Activated T-cell treated with anti-CD3 and anti-CD28 coated beads, Interleukin-2, amount 50 U/mL, for 72 hours (primary cell): ENCODE data around the gene B3GAT1. TPM values are rescaled to one million over a fixed set of nuclear protein-coding genes. Genes with fewer than 3 reads are reported as not detected.

Experiments
- ATAC-seq, 2 donors: fragments of 150-1000 bp; cut with Tn5 transposase; replicated peaks in 1 of 2; 2 replicates each; pipeline ENCODE4 v1.10.0; 2021; ENCODE audit warnings: moderate library complexity in 2 of 2, mild to moderate bottlenecking in 1 of 2
- DNase-seq, 2 donors: peaks; one replicate each; pipeline ENCODE4 v3.0.0; 2021 to 2022; ENCODE audit warnings: mixed read lengths in 1 of 2
- H3K27ac Mint-ChIP-seq: one replicate; pipeline ENCODE4 v1.8.0; 2022; ENCODE audit warnings: mild to moderate bottlenecking, moderate library complexity, mixed read lengths
- H3K27me3 Mint-ChIP-seq: one replicate; pipeline ENCODE4 v1.8.0; 2022; ENCODE audit warnings: low read depth, mixed read lengths
- H3K36me3 Mint-ChIP-seq, 2 donors: one replicate each; pipeline ENCODE4 v1.8.0; 2022; ENCODE audit warnings: mixed read lengths in 2 of 2, mild to moderate bottlenecking in 1 of 2; ENCODE audit not compliant: insufficient read depth in 2 of 2
- H3K4me1 Mint-ChIP-seq: one replicate; pipeline ENCODE4 v1.8.0; 2022; ENCODE audit warnings: low read depth, mixed read lengths
- H3K4me3 Mint-ChIP-seq, 2 donors: one replicate each; pipeline ENCODE4 v1.8.0; 2022; ENCODE audit warnings: mild to moderate bottlenecking in 2 of 2, mixed read lengths in 2 of 2, moderate library complexity in 2 of 2
- H3K9me3 Mint-ChIP-seq, 2 donors: one replicate each; pipeline ENCODE4 v1.8.0; 2022; ENCODE audit warnings: mixed read lengths in 2 of 2
- total RNA-seq, 2 donors: library from RNA; stranded (reverse); gene quantifications; one replicate each; pipeline ENCODE4 v1.2.3, GENCODE V29; 2022

B3GAT1 gene
- total RNA-seq, 2 donors from 2014 or later, result 0.05 to 0.42 TPM

GRCh38 chr11:134342572-134343340 is 69.3 kb downstream of the B3GAT1 start:
- ATAC-seq (no peak), DNase-seq (no peak)
- Mint-ChIP-seq H3K4me3 (no peak overlapping the region), H3K9me3 (no peaks in the 10 kb centered on the region), H3K4me1 (no peaks in the 10 kb centered on the region), H3K27me3 (no peaks in the 10 kb centered on the region), H3K27ac (no peak overlapping the region), H3K36me3 (no peaks in the 10 kb centered on the region)

DNA sequence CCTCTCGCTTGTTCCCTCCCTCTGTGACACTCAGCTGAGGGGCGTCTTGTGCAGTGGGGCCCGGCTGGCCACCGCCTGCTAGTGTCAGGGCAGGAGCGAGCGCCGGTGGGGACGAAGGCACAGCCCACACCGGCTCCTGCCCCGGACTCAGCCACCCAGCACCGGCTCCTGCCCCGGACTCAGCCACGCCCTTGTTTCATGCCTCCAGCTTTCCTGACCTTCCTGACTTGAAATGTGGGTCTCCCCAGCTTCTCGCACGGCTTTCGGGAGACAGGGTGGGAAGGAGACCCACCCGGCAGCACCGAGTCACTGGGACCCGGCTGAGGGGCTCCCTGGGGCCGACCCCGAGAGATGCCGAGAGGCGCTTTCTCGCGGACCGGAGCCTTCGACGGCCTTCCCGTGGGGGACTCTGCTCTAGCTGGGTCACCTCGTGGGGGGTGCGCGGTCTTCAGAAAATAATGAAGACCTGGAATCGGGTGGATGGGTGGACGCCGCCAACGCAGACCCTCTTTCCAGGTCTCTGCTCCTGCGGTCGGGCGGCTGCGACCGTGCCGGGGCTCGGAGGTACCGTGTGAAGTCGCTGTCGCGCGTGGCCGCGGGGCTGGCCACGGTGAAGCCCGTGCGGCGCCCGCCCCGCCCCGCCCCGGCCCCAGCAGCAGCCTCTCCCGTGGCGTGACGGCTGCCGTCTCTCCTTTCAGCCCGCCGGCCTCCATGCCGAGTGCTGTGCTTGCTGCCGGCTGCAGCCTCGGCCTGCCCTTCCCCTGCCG is 70.1 kb downstream of the B3GAT1 start:
- no peak overlapping the region for H3K27ac Mint-ChIP-seq
- DNase-seq (no peak), ATAC-seq (no peak)
- H3K27me3 Mint-ChIP-seq, result no peaks in the 10 kb centered on the region
- no peaks in the 10 kb centered on the region for H3K4me1 Mint-ChIP-seq
- no peaks in the 10 kb centered on the region for H3K36me3 Mint-ChIP-seq
- H3K4me3 Mint-ChIP-seq, result no peak overlapping the region
- H3K9me3 Mint-ChIP-seq, result no peaks in the 10 kb centered on the region

DNA sequence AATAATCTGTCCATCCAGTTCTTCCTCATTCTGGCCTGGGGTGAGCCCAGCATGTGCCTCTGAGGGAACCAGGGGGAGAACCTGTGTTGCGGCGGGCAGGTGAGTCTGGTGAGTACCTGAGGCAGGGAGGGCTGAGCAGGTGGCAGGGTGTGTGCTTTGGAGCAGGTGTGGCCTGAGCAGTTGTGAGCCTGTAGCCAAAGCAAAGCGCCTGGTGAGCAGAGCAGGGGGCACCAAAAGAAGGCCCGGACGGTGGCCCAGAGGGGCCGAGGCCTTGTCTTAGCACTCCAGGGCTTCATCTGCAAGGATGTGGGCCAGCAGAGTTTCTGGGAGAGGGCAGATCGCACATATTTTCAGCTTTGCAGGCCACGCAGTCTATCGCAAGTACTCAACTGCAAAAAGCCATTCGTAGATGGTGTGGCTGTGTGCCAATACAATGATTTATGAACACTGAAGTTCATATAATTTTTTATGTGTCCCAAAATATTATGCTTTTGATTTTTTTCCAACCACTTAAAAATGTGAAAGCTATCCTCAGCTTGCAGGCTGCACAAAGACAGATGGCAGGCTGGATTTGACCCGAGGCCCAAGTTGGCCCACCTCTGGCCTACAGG is 71.6 kb downstream of the B3GAT1 start:
- no peaks in the 10 kb centered on the region for H3K9me3 Mint-ChIP-seq
- no peaks in the 10 kb centered on the region for H3K4me1 Mint-ChIP-seq
- no peak for DNase-seq
- H3K27me3 Mint-ChIP-seq, result no peaks in the 10 kb centered on the region
- H3K4me3 Mint-ChIP-seq, result no peak overlapping the region
- H3K36me3 Mint-ChIP-seq, result no peaks in the 10 kb centered on the region
- H3K27ac Mint-ChIP-seq, result no peak overlapping the region
- no peak for ATAC-seq

DNA sequence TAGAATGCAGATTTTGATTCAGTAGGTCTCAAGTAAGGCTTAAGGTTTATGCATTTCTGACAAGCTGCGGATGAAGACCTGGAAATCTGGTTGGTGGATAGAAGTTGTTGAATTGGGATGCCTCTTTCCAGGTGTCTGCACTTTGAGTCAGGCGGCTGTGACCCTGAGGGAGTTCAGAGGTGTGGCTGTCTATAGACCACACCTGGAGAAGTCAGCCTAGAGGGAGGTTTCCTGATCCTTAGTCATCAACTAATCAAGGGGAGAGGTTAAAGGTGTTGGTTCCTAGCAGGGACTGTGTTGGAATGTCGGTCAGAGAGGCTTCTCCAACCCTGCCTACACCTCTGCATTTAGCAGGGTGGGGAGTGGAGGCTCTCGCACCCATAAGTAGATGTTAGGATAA is 72.3 kb downstream of the B3GAT1 start:
- no peak for ATAC-seq
- Mint-ChIP-seq H3K4me1 (no peaks in the 10 kb centered on the region), H3K9me3 (no peaks in the 10 kb centered on the region), H3K36me3 (no peaks in the 10 kb centered on the region), H3K27me3 (no peaks in the 10 kb centered on the region), H3K4me3 (no peak overlapping the region), H3K27ac (no peak overlapping the region)
- DNase-seq, result no peak

GRCh38 chr11:134338654-134339053 is 73.4 kb downstream of the B3GAT1 start:
- no peak for DNase-seq
- Mint-ChIP-seq H3K9me3 (no peaks in the 10 kb centered on the region), H3K27me3 (peaks cover 4% of the 10 kb centered on the region), H3K4me3 (no peak overlapping the region), H3K4me1 (no peaks in the 10 kb centered on the region), H3K27ac (no peak overlapping the region), H3K36me3 (no peaks in the 10 kb centered on the region)
- ATAC-seq, result no peak

DNA sequence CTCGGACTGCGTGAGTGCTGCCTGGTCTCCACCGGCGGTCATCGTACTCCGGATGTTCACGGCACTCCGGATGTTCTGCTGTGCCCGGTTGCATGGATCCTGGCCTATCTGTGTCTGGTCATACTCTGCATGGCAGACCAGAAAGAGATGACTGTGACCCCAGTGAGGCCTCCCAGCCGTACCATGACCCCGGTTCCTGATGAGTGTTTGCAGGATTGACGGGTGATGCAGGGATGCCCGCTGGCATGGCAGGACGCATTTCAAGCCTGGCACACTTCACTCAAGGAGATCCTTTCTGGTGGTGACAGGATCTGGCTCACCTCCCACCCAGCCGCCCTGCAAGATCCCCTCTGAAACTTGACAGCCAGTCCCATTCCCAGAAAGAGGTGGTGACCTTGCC is 74.0 kb downstream of the B3GAT1 start:
- Mint-ChIP-seq H3K27me3 (peaks cover 10% of the 10 kb centered on the region), H3K36me3 (no peaks in the 10 kb centered on the region), H3K27ac (no peak overlapping the region), H3K4me1 (peaks cover 2% of the 10 kb centered on the region), H3K9me3 (no peaks in the 10 kb centered on the region), H3K4me3 (no peak overlapping the region)
- no peak for ATAC-seq
- DNase-seq, result no peak

GRCh38 chr11:134337051-134337450 is 75.0 kb downstream of the B3GAT1 start:
- Mint-ChIP-seq H3K9me3 (no peaks in the 10 kb centered on the region), H3K4me1 (peaks cover 10% of the 10 kb centered on the region), H3K27me3 (peaks cover 16% of the 10 kb centered on the region), H3K4me3 (no peak overlapping the region), H3K36me3 (no peaks in the 10 kb centered on the region), H3K27ac (no peak overlapping the region)
- ATAC-seq, result no peak
- no peak for DNase-seq

DNA sequence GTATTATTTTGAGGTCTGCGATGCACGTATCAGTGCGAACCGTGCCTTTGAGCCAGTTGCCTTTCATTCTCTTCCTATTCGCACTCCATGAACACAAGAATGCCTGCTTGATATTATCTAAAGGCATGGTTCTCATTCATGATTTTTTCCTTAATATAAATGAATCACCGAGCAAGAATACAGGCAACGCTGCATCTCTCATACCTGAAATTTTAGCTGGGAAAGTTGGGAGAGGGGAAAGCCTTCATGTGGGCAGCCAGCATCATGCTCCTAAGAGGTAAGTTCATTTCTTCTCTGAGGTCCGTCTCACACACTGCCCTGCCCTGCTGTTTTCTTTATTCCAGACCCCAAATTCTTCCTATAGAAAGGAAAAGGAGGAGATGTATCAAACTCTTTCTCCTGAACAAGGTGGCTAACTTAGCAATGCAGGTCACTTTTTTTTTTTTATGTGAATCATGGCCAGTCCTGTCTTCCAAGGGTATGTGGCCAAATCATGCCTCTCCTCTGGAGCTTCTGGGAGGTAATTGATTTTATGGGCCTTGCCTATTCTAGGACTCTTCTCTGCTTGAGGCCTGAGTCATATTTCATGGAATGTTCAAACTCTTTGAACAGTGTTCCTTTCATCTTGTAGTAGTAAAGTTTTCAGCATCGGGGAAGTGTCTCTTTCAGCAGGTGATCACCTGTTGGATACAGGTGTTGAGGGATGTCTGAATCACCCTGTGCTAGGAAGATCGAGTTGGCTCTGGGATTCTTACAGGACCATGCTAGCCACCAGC is 77.1 kb downstream of the B3GAT1 start:
- Mint-ChIP-seq H3K27me3 (peaks cover 32% of the 10 kb centered on the region), H3K27ac (no peak overlapping the region), H3K36me3 (no peaks in the 10 kb centered on the region), H3K4me3 (no peak overlapping the region), H3K9me3 (no peaks in the 10 kb centered on the region), H3K4me1 (peaks cover 16% of the 10 kb centered on the region)
- ATAC-seq (no peak), DNase-seq (no peak)

- no peak for DNase-seq
- peak overlapping the region in 1 of 2 donors; percentile 5 for H3K4me3 Mint-ChIP-seq
These were observed 78.1 kb downstream of the B3GAT1 start for GRCh38 chr11:134333946-134334345.

GRCh38 chr11:134333312-134333711 is 78.7 kb downstream of the B3GAT1 start:
- no peaks in the 10 kb centered on the region for H3K9me3 Mint-ChIP-seq
- peaks cover 16% of the 10 kb centered on the region for H3K4me1 Mint-ChIP-seq
- DNase-seq (no peak), ATAC-seq (no peak)
- H3K27me3 Mint-ChIP-seq, result peaks cover 32% of the 10 kb centered on the region
- H3K4me3 Mint-ChIP-seq, result peak overlapping the region; percentile 80 to 90
- H3K36me3 Mint-ChIP-seq, result no peaks in the 10 kb centered on the region
- H3K27ac Mint-ChIP-seq, result no peak overlapping the region

More at GRCh38 chr11:134333946-134334345, 78.1 kb downstream of the B3GAT1 start:
- ATAC-seq, result no peak
- H3K4me1 Mint-ChIP-seq, result peaks cover 16% of the 10 kb centered on the region
- H3K27me3 Mint-ChIP-seq, result peaks cover 32% of the 10 kb centered on the region
- no peak overlapping the region for H3K27ac Mint-ChIP-seq
- H3K36me3 Mint-ChIP-seq, result no peaks in the 10 kb centered on the region
- H3K9me3 Mint-ChIP-seq, result no peaks in the 10 kb centered on the region

DNA sequence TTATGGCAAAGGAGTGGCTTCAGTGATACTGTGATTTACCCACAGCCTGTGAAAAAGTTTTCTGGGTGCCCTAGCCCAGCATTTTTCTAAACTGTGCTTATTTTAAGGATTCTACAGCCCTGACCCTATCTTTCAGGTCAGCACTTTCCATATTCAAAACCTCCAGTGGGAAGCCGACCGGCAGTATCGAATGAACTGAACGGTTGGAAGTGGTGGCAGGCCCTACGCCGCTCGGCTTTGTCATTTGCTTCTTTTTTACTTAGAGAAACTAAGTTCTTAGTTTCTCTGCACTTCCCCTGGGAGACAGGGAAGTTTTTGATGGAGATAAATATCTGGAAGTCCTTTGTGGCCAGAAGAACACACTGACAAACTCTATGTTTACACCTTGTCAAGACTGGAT is 79.3 kb downstream of the B3GAT1 start:
- H3K4me3 Mint-ChIP-seq, result peak overlapping the region; percentile 80 to 90
- no peak for ATAC-seq
- peaks cover 32% of the 10 kb centered on the region for H3K27me3 Mint-ChIP-seq
- H3K36me3 Mint-ChIP-seq, result no peaks in the 10 kb centered on the region
- peak overlapping the region; percentile 61 for H3K27ac Mint-ChIP-seq
- no peak for DNase-seq
- H3K4me1 Mint-ChIP-seq, result peaks cover 16% of the 10 kb centered on the region
- no peaks in the 10 kb centered on the region for H3K9me3 Mint-ChIP-seq

DNA sequence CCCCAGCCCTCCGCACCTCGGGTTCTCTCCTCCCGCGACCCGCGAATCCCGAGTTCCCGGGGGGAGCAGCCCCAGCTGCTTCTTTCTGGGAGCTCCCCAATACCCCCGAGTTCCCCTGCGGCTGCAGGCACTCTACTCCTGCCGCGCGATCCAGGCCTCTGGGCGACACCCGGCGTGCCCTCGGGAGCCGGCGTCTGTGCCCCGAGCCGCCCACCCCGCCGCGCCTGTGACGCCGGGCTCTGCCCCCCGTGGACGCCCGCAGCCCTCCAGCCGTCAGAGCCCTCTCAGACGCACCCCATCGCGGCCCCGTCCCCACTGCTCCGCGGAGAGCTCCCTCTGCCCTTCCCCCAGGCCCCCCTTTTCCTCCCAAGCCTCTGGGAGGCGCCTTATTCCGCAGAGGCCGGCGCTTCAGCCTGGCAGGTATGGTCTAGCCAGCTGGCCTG is 79.8 kb downstream of the B3GAT1 start:
- H3K9me3 Mint-ChIP-seq, result no peaks in the 10 kb centered on the region
- DNase-seq, result peak; percentile 27 to 28

More for the DNA sequence above, 79.8 kb downstream of the B3GAT1 start:
- peaks cover 32% of the 10 kb centered on the region for H3K27me3 Mint-ChIP-seq
- peak; percentile 39 to 56 for ATAC-seq
- H3K27ac Mint-ChIP-seq, result no peak overlapping the region
- H3K4me3 Mint-ChIP-seq, result peak overlapping the region; percentile 80 to 90
- no peaks in the 10 kb centered on the region for H3K36me3 Mint-ChIP-seq
- peaks cover 16% of the 10 kb centered on the region for H3K4me1 Mint-ChIP-seq
